A172 (cell line): ENCODE data around the gene C13orf42. TPM values are rescaled to one million over a fixed set of nuclear protein-coding genes. Genes with fewer than 3 reads are reported as not detected.

Experiments used
- DNase-seq: peaks from one replicate; pipeline ENCODE4 v3.0.0-alpha.2; 2015; ENCODE audit warnings: low spot score
- total RNA-seq: library from RNA; depleted of rRNA; stranded (reverse); fragments of >200 nt; shearing (Covaris generic); gene quantifications from 2 replicates; pipeline ENCODE4 v1.2.3, GENCODE V29; 2014

C13orf42 gene
- total RNA-seq, 1 experiment from 2014 or later, result not detected

GRCh38 chr13:51066091-51066831, 44.8 kb downstream of the C13orf42 start:
- peak; percentile 49 for DNase-seq

GRCh38 chr13:51065372-51066090, 45.5 kb downstream of the C13orf42 start:
- DNase-seq, result no peak

- no peak for DNase-seq
Measured at GRCh38 chr13:51064753-51065152, 46.3 kb downstream of the C13orf42 start.

- DNase-seq, result no peak
Measured at GRCh38 chr13:51063909-51064308, 47.2 kb downstream of the C13orf42 start.

- no peak for DNase-seq
Measured at GRCh38 chr13:51058461-51059167, 52.5 kb downstream of the C13orf42 start.

GRCh38 chr13:51057906-51058305, 53.2 kb downstream of the C13orf42 start:
- DNase-seq, result no peak

- DNase-seq, result no peak
Measured at GRCh38 chr13:51057001-51057400, 54.1 kb downstream of the C13orf42 start.

- no peak for DNase-seq
Measured at GRCh38 chr13:51052581-51052980, 58.5 kb downstream of the C13orf42 start.

- no peak for DNase-seq
Measured at GRCh38 chr13:51050021-51050830, 60.8 kb downstream of the C13orf42 start.

GRCh38 chr13:51048616-51049015, 62.5 kb downstream of the C13orf42 start:
- DNase-seq, result no peak

- no peak for DNase-seq
Measured at GRCh38 chr13:51048166-51048461, 63.0 kb downstream of the C13orf42 start.

GRCh38 chr13:51047434-51048165, 63.5 kb downstream of the C13orf42 start:
- no peak for DNase-seq

GRCh38 chr13:51045451-51045850, 65.6 kb downstream of the C13orf42 start:
- no peak for DNase-seq

GRCh38 chr13:51044023-51044665, 66.9 kb downstream of the C13orf42 start:
- DNase-seq, result no peak

GRCh38 chr13:51043310-51043709, 67.8 kb downstream of the C13orf42 start:
- no peak for DNase-seq

- DNase-seq, result no peak
Measured at GRCh38 chr13:51041710-51042109, 69.4 kb downstream of the C13orf42 start.

GRCh38 chr13:51041126-51041525, 69.9 kb downstream of the C13orf42 start:
- no peak for DNase-seq

GRCh38 chr13:51040431-51040830, 70.6 kb downstream of the C13orf42 start:
- no peak for DNase-seq

- no peak for DNase-seq
Measured at GRCh38 chr13:51036418-51036817, 74.7 kb downstream of the C13orf42 start.

- DNase-seq, result no peak
Measured at GRCh38 chr13:51035978-51036377, 75.1 kb downstream of the C13orf42 start.

- no peak for DNase-seq
Measured at GRCh38 chr13:51035469-51035868, 75.6 kb downstream of the C13orf42 start.
